NCI-H128 (cell line): Measurements from ENCODE around the gene C1orf116.

Experiments used
- DNase-seq: peaks from one replicate; lab custom pipeline; 2025; ENCODE audit not compliant: unreplicated experiment; lab: John Stamatoyannopoulos, UW

Gene C1orf116

DNA sequence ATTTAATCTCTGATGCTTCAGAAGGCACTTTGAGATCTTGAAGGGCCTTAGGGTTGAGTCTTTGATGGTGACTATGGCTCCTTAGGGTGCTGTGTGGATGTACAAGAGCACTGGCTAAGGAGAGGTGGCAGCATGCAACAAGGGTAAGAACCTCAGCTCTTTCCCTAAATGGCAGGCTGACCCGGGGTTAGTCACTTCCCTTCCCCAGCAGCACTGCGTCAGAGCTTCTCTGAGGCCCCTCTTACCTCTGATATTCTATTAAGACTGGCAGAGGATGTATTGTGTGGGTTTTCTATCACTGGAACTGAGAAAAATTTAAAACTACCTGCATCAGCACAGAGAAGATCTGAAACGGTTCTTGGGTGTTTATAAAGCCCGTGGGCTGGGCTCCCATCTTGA lies 11.8 kb downstream of the C1orf116 start:
- no peak for DNase-seq

DNA sequence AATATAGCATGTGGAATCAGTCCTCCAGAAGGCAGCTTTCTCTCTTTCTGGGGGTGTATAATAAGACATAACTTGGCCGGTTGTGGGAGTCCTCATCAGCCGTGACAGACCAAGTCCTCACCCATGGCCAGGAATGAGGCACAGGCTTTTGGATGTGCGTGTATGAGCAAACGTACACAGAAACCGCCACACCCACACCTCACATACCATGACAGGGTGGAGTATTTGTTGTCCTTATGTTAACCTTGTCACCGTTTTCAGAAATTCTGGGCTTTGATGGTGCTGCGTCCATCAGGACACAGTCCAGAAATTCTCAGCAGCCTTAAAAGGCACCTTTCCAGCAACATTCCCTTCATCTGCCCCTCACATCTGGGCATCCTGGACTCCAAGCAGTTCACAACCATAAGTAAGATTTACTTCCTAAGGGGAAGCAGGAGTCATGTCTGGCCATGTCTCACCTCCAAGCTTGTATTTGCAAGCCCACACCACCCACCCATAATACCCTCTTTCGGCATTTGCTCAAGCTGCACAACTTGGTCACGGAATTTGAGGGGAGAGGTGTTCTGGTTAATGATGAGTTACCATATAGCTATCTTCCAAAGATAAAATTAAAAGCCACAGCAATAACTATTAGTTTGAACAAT lies 12.4 kb downstream of the C1orf116 start:
- no peak for DNase-seq

DNA sequence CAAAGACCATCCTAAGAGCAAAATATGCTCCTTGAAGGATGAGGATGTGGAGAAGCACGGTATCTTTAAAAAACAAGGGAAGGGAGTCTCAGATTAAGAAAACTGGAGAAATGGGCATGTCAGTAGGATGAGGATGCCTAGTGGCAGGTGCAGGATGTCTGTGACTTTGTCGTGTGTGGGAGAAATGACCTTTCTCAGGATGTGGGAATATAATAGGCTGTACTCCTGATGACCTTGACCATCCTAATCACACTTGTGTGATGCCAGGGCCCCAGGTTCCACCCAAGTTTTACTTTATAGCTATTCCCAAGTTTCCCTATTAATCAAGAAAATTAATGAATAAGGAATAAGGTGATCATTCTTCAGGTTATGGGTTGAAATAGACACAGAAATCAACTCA lies 12.9 kb downstream of the C1orf116 start:
- DNase-seq, result no peak

DNA sequence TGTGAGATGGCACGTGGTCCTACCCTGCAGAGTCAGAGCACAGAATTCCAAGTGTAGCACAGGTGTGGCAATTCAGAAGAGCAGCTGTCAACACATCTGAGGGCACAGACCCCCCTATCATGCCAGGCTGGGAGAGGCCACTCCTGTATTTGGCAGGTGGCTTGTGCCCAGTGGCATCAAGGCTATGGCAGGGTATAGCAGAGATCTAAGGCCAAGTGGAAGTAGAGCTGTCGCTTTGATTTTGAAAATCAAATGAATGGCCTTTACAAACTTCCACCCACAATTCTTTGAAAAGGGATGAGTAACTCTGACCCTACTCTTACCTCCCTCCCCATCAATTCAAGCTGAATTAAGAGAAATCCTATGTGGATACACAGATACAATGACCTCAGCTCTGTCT lies 13.4 kb downstream of the C1orf116 start:
- no peak for DNase-seq

DNA sequence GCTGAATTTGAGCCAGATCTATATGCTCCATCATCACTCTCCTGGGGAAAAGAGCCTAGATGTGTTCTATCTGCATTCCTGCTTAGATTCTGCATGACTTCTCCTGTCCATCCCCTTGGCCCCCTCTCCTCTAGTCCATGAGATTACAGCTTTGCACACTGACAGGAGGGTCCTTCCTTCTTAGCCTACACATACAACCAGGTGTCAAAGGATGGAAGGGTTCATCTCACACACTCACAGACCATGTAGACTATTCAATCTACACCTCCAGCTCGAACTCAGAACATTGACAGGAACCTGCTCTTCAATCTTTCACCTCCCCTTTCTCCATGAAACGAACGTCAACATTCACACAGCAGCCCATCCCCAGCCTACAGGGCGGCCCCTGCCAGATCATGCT lies 13.8 kb downstream of the C1orf116 start:
- no peak for DNase-seq

DNA sequence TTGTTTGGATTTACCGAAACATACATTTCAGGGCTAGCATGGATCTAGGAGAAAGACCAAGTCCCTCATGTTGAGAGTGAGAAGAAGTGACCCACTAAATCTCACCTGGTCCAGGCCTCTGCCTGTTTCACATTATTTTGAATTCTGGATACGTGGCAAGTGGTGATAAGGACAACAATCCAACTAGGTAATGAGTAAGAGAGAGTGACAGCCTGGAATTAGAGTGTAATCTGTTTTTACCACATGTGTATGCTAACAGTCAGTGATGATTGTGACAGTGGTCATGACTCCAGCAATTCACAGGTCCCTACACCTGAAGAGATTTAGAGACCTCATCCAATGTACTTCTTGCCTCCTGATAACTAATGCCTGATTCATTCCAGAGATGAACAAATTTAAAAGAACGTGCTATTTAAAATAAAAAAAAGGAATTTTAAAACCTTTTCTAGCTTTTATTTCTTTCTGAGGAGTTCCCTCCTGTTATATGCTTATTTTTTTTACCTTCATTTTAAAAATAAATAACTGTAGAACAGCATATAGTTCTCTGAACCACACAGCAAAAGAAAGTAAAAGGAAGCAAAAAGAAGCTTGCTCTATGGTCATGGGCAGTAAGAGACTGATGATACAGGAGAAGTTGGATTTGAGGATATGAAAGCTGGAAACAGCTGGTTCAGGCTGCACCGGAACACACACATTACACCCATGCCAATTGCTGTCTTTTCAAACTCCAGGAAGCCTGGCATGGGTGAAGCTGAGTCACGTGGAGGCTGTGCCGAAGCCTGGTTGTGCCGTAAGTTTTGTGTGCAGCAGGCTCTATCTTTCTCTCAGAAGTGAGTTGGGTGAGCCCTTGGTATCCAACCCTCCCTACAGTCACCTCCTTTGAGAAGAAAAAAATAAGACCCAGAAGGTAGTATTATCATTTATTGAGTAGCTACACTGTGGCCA lies 14.7 kb downstream of the C1orf116 start:
- no peak for DNase-seq

DNA sequence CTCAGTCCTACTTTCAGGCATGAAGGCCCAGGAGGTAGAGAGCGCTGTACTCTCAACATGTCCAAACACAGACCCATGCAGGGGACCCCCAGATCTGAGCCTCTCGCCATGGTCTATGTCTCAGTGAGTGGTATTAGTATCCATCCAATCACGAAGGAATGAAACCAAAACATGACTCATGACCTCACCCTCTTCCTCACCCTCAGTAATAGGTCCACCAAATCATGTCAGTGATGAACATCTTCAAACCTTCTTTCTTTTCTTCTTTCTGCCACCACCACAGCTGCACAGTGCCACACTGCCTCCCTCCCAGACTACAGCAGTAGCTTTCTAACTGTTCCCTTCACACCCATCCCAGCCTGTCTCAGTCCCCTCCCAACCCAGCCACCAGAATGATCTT lies 16.8 kb downstream of the C1orf116 start:
- no peak for DNase-seq

DNA sequence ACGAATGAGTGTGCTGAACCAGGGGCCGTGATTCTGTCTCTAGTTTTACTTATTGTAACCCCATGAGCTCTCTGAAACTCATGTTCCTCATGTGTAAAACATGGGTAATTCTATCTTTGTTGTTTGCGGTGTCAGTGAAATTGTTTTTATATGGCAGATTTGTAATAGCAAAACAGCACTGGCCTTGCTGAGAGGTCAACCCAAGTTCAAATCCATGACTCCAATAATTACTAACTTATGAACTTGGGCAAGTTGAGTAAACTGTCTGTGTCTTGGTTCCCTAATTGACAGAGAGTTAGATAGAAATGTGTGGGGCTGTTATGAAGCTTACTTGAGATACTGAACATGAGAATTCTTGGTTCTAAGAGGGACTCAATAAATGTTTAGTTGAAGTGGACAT lies 17.8 kb downstream of the C1orf116 start:
- no peak for DNase-seq

DNA sequence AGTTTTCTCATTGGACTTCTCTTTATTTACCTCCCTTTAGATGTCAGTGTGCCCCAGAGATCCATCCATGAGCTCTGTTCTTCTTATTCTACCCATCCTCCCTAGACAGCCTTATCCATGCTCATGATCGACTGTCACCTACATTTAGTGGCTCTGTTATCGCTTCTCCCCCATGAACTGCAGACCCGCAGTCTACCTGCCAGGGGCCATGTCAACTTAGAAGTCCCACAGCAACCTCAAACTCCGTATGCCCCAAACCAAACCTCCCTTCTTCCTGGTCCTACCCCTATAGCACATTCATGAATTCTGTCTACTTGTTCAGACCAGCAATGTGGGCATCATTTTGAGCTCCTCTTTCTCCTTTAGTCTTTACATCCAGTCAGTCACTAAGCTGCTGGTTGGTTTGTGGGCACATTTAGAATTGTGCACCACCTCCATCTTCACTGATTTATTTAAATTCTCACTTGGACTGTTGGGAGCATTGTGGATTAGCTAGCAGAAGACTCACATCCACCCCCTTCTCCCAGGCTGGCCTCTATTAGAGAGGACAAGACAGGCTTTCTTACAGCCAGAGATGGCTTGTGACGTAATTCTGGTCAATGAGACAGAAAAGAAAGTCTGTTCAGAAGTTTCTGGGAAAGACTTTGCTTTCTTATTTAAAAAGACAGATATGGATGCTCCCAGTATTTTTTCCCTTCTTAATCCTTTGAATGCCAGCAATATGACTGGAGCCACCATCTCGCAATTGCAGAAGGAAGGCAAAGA lies 19.1 kb downstream of the C1orf116 start:
- DNase-seq, result no peak

DNA sequence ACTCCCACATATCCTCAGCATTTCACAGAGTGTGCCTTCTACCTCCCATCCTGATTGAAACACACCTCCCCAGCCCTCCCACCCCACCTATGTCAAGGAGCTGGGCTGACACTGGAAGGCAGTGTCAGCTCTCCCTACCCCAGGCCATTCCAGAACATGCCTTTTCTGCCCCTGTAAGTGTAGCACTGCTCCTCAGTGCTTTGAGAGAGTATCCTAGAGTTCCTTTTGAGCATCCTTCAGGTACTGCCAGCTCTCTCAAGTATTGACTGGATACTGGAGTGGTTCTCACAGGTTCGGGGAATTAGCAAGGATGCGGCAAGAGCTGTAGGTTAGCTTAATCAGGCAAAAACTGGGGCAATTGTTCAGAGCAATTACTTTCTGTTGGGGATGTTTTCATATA lies 21.8 kb downstream of the C1orf116 start:
- no peak for DNase-seq

DNA sequence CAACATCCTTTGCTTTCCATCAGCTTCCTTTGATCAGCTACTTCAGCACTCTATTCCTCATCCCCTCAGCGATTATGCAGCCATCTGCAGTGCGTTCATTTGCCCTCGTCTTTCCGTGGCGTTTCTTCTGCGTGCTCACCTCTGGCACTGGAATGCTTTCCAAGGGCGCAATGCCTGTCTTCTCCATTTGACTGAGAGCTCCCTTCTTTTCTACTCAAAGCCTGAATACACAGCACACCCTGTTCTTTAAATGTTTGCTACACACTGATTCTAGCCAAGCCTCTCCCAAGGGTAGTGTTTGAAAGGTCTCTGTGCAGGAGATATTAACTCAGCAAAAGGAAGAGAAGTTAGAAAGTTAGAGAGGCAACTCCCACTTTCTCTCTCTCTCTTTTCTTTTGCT lies 22.6 kb downstream of the C1orf116 start:
- no peak for DNase-seq

DNA sequence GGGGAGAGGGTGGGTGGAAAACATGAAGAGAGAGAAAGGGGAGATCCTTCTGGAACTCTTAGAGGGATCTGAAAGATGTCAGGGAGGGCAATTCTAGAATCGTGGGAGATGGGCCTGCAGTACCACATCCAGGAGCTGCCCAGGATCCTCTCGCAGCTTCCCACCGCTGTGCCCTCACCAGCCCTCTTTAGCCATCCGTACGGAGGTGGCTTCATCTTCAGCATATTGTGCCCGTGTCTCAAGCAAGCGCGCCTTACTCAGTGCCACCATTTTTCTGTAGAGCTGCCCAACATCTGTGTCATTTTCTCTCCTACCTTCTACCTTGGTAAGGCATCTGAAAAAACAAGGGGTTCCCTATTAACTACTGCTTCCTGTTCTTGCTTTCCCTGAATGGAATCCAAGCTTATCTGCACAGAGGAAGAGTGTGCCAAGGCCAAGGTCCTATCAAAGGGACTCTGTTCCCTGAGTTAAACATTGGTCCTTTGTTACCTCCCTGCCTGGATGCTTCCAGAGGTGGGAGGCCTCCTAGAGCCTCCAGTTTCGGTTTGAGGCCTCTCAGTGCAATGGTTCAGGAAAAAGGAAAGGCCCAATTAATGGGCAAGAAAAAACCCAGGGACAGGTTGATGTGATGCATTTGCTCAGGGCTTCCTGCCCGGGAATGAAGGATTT lies 23.2 kb downstream of the C1orf116 start:
- no peak for DNase-seq

DNA sequence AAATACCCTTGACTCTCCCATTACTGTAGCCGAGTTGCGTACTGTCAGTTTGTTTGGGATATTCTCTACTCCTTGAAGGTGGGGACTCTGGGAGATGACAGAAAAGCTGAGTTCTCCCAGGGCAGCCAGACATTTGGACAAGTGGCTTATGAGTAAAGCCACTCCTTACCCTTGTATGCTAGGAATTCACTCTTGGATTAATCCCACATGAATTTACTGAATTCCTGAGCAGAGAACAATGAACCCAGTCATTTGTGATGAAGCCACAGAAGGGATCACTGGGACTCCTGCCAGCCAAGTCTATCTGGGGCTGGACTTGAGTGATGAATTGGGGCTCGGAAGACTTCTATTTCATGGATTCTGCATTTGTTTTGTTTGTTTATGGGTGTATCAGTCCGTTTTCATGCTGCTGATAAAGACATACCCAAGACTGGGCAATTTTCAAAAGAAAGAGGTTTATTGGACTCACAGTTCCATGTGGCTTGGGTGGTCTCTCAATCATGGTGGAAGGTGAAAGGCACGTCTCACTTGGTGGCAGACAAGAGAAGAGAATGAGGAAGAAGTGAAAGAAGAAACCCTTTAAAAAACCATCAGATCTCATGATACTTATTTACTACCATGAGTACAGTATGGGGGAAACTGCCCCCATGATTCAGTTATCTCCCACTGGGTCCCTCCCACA lies 25.1 kb downstream of the C1orf116 start:
- no peak for DNase-seq

DNA sequence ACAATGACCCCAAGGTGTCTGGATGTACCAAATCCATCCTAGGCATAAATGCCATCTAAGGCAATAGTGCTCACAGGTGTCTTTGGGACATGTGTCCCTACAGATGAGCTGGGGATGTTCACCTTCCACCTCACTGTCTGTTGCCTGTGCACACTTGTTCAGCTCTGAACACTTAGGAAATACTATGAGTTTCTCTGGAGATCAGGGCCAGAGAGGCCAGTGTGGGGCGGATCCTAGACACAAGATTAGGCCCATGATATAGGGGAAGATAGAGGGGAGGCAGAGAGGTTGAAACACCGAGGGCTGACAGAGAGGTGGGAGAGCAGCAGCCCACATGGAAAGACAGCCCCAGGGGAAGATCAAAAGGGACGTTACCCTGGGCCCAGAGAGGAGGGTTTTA lies 25.6 kb downstream of the C1orf116 start:
- DNase-seq, result no peak

DNA sequence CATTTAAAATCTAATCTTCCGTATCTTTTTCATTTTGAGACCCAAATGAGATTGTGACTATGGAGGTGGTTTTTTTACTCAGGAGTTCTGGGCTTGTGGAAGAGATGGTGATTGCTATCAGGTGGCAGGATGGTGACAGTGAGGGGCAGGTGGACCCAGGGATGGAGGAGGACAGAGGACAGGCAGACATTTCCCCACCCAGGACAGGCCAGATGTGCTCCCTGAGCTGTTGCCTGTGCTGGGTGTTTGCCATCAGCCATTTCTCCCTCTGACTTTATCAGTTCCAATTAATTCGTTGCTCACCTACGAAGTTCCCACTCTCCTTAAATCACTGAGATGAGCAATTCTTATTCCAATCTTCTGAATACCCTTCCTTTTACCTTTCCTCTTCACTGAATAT lies 26.5 kb downstream of the C1orf116 start:
- DNase-seq, result no peak

DNA sequence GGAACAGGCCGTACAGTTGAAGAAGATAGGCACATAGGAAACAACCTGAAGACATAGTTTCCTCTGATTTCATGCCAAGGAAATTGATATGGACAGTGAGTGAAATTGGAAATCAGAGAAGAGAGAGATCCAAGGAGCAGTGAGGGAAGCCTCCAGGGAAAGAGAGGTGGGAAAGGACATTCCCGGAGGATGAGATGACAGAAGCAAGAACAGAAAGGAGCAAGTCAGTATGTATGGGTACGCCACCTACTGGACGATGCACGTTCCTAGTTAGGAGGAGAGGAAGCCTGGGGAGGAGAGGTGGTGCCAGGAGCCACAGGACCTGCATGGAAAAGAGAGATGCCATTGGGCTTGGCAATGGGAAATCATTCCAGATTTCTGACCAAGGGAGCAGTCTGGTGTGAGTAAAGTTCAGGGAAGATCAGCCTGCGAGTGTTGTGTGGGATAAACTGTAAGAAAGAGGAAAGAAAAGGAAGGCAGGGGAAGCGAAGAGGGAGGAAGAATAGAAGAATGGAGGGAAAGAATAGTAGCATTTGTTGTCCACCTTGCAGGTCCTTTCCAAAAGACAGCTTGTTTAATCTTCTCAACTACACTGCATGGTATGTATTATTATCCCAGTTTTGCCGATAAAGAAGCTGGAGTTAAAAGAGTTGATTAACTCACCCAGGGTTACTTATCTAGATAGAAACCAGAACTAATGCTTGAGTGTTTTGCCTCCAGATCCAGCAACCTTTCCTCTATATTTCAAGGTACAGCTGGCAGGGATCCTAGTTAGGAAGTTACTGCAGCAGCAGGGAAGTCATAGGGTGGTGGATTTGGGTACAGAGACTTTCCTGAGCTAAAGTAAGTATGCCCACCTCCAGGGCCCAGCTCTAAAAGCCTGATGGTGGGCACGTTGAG lies 27.4 kb downstream of the C1orf116 start:
- no peak for DNase-seq

DNA sequence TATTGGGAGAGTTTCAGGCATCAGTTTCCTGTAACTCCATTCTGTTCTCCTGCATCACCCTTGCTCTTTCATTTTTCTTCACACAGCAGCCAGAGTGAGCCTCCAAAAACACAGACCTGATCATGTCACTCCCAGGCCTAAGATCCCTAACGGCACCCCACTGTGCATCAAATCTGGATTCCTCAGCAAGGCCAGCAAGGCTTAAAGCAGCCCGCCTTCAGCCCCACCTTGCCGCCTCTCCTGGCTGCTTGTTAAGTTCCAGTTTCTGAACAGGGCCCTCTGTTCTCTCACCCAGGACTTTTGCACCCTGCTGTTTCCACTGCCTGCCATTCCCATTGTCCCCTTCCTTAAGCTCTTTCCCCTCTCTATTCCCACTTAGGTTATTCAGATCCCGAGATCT lies 29.3 kb downstream of the C1orf116 start:
- DNase-seq, result no peak

DNA sequence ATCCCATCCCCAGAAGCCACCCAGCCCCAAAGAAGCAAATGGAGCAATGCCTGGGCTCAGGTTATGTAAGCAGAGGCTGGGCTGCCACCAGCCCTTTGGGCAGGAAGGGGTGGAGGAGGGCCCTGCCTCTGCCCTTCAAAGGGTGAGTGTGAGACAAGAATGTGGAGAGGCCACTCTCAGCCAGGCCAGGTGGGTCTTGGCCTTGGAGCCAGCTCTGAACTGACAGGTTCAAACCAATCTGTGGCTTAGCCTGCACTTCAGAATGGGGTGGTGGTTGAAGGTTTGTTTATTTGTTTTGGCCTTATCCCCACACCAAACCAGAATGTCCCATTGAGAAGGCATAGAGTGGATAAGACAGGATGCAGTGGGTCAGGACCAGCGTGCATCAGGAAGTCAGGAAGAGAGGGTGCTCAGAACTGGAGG lies 29.8 kb downstream of the C1orf116 start:
- DNase-seq, result no peak

DNA sequence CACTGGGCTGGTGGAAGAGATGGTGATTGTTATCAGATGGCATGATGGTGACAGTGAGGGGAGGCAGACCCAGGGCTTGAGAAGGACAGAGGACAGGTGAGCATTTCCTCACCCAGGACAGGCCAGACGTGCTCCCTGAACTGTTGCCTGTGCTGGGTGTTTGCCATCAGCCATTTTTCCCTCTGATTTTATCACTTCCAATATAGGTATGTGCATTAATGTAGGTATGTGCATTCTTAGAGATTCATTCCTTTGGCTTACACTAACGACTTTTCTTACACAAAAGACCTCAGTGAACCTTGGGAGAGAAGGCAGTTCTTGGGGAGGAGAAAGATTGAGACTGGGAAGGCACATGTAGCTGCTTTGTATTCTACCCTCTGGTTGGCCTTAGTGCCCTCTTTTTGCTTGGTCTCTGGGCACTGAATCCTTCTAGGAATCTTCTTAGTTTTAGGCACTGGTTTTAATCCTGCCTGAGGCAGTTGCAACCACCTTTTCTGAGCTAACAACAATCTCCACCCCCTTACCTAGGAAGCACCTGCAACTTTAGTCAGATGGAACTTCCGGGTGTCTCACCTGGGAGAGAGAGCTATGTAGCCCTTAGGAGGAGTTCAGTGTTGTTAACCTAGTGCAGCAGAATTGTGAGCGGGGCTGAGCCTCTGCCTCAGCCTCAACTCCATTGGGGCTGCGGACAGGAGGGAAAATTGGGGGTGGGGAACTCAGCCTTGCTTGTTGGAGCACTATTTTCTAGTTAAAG lies 30.9 kb downstream of the C1orf116 start:
- no peak for DNase-seq
